Sigmoid colon (tissue), 7 donors: ENCODE results near the gene PRKAA2. TPM values are rescaled to one million over a fixed set of nuclear protein-coding genes. Genes with fewer than 3 reads are reported as not detected.

ENCODE experiments used
- DNase-seq: peaks from one replicate; pipeline ENCODE4 v3.0.0-alpha.2; 2019
- H3K27ac ChIP-seq, 4 donors: fragments of 200-600 bp; sonication (generic); one replicate each; pipeline ENCODE4 v1.5.1; 2016 to 2019; ENCODE audit warnings: mild to moderate bottlenecking in 1 of 4
- H3K27me3 ChIP-seq, 3 donors: fragments of 200-600 bp; sonication (generic); one replicate each; pipeline ENCODE4 v1.5.1; 2019; ENCODE audit warnings: mild to moderate bottlenecking in 1 of 3
- H3K36me3 ChIP-seq, 4 donors: fragments of 200-600 bp; sonication (generic); one replicate each; pipeline ENCODE4 v1.5.1; 2016 to 2019
- H3K4me1 ChIP-seq, 4 donors: fragments of 200-600 bp; sonication (generic); one replicate each; pipeline ENCODE4 v1.5.1; 2017 to 2019
- H3K4me3 ChIP-seq, 4 donors: fragments of 200-600 bp; sonication (generic); one replicate each; pipeline ENCODE4 v1.5.1; 2017 to 2019; ENCODE audit warnings: mild to moderate bottlenecking in 2 of 4, moderate library complexity in 1 of 4
- H3K9me3 ChIP-seq, 4 donors: fragments of 200-600 bp in 3 of 4; sonication (generic) in 3 of 4; one replicate each; pipeline versions ENCODE4 v1.5.1 to v1.6.1; 2013 to 2019
- EP300 ChIP-seq, 4 donors: sonication (generic); formaldehyde crosslinking; IDR thresholded peaks; one replicate each; pipeline ENCODE4 v1.6.1; 2017; ENCODE audit warnings: antibody characterized with exemption in 4 of 4
- POLR2A ChIP-seq, 2 donors: fragments of 450-650 bp; IDR thresholded peaks; one replicate each; pipeline ENCODE4 v1.6.1; 2016; ENCODE audit warnings: antibody characterized with exemption in 2 of 2, mild to moderate bottlenecking in 2 of 2, moderate library complexity in 2 of 2
- POLR2AphosphoS5 ChIP-seq, 4 donors: sonication (generic); formaldehyde crosslinking; IDR thresholded peaks; one replicate each; pipeline ENCODE4 v1.6.1; 2017; ENCODE audit warnings: antibody characterized with exemption in 4 of 4
- WGBS, 2 donors: extraction: QIAGEN DNeasy Blood & Tissue Kit; methylation state at CpG; one replicate each; pipeline ENCODE4 v1.1.7; 2013; 5-methylcytosine and 5-hydroxymethylcytosine counted together
- intact Hi-C: fragments of 100-400 bp; cut with DNase I; formaldehyde crosslinking; loops from one replicate; pipeline ENCODE4 v1.15.1; 2023
- polyA plus RNA-seq, 3 donors: library from polyadenylated mRNA; stranded (reverse); fragments of 200-250 nt; gene quantifications; one replicate each; pipeline ENCODE4 v1.2.3, GENCODE V29; 2013
- total RNA-seq, 4 donors: library from RNA; depleted of rRNA; stranded (reverse); fragments of >200 nt; gene quantifications; one replicate each; pipeline ENCODE4 v1.1.0, GENCODE V29; 2016
- TF ChIP-seq, protein P1 (sequence below), 4 experiments: fragments of 450-650 bp in 3 of 4; fragments of 200-600 bp in 1 of 4; IDR thresholded peaks; one replicate each; pipeline ENCODE4 v1.5.1; 2016 to 2019; ENCODE audit warnings: antibody characterized with exemption in 4 of 4, mild to moderate bottlenecking in 3 of 4, moderate library complexity in 2 of 4
- donor health status: healthy with polysubstance abuse.
- donor health status: Bipolar disorder and iron deficiency.
- donor health status: healthy.

PRKAA2 gene
- total and polyA plus RNA-seq, 7 donors, result 0.23 to 30.8 (median 25.3) TPM

DNA sequence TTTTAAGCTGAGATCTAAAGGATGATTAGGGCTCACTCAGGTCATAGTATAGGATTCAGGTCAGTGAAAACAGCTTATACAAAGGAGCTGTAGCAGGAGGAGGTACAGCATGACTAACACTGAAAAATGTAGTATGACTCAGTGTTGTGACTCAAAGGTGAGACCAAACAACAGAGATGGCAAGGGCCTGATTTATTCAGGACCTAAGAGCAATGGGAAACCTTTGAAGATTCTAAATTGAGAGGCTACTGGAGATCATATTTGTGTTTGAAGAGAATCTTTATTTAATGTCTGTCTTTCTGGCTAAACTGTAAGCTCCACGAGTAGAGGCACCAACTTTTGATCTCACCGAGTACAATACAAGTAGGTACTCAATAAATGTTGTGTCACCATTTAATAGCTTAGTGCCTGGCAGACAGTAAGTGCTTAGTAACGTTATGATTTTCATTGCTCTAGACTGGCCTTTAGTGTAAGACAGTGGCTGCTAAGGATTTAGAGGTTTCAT is 43.5 kb downstream of the PRKAA2 start:
- Histone ChIP-seq H3K4me1 (peaks cover 0 to 6% (median 2%) of the 10 kb centered on the region in 4 donors), H3K27ac (peak overlapping the region in 2 of 4 donors; percentile 0 to 20), H3K27me3 (no peaks in the 10 kb centered on the region), H3K9me3 (no peaks in the 10 kb centered on the region), H3K36me3 (no peaks in the 10 kb centered on the region), H3K4me3 (no peak overlapping the region)
- intact Hi-C loops, result no loop called here
- TF ChIP-seq, protein P1, sequence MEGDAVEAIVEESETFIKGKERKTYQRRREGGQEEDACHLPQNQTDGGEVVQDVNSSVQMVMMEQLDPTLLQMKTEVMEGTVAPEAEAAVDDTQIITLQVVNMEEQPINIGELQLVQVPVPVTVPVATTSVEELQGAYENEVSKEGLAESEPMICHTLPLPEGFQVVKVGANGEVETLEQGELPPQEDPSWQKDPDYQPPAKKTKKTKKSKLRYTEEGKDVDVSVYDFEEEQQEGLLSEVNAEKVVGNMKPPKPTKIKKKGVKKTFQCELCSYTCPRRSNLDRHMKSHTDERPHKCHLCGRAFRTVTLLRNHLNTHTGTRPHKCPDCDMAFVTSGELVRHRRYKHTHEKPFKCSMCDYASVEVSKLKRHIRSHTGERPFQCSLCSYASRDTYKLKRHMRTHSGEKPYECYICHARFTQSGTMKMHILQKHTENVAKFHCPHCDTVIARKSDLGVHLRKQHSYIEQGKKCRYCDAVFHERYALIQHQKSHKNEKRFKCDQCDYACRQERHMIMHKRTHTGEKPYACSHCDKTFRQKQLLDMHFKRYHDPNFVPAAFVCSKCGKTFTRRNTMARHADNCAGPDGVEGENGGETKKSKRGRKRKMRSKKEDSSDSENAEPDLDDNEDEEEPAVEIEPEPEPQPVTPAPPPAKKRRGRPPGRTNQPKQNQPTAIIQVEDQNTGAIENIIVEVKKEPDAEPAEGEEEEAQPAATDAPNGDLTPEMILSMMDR (IDR thresholded peaks at IDR 0.05), result no peak
- no peak for DNase-seq
- WGBS, 2 donors, result 62 to 68% methylated on average over 3 of the region's 3 CpGs

DNA sequence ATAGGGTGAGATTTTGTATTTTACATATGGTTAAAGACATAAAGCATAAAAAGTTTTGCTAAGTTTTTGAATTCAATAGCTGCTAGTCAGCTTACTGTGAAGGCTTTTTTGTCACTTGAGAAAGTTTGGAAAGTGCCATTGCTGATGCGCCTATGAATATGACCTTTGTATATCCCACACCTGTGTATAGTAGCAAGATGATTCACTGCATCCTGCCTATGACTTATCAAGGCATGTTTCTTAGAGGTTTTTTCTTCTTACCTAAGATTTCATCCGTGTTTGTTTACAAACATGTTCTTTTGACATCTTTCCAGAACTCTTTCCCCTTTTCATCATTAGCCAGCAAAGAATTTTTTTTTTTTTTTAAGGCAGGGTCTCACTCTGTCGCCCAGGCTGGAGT is 51.5 kb downstream of the PRKAA2 start:
- WGBS, 2 donors, result 80 to 86% methylated on average over 3 of the region's 3 CpGs
- no peak for TF ChIP-seq POLR2A (IDR thresholded peaks at IDR 0.05)
- no peak for TF ChIP-seq EP300 (IDR thresholded peaks at IDR 0.05)
- TF ChIP-seq, protein P1 (IDR thresholded peaks at IDR 0.05), result no peak
- no peak for TF ChIP-seq POLR2AphosphoS5 (IDR thresholded peaks at IDR 0.05)

DNA sequence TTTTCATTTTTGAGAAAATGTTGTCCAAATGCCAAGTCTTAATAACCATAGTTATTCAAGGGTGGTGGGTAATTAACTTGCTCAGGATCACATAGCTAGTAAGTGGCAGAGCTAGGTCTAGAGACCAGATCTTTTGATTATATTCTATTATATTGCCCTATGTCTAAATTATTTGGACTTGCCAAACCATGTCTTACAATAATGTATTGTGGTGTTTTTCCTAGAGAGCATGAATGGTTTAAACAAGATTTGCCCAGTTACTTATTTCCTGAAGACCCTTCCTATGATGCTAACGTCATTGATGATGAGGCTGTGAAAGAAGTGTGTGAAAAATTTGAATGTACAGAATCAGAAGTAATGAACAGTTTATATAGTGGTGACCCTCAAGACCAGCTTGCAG is 58.6 kb downstream of the PRKAA2 start:
- intact Hi-C loops, result no loop called here
- no peaks in the 10 kb centered on the region for H3K4me1 ChIP-seq

More for the DNA sequence above, 51.5 kb downstream of the PRKAA2 start:
- no peak overlapping the region for H3K4me3 ChIP-seq
- no peak overlapping the region for H3K27ac ChIP-seq
- no peaks in the 10 kb centered on the region for H3K4me1 ChIP-seq
- no peaks in the 10 kb centered on the region for H3K27me3 ChIP-seq
- H3K9me3 ChIP-seq, result peaks cover 0 to 5% (median 0%) of the 10 kb centered on the region in 4 donors
- intact Hi-C loops, result no loop called here
- no peak for DNase-seq
- peaks cover 0 to 16% (median 0%) of the 10 kb centered on the region in 4 donors for H3K36me3 ChIP-seq

DNA sequence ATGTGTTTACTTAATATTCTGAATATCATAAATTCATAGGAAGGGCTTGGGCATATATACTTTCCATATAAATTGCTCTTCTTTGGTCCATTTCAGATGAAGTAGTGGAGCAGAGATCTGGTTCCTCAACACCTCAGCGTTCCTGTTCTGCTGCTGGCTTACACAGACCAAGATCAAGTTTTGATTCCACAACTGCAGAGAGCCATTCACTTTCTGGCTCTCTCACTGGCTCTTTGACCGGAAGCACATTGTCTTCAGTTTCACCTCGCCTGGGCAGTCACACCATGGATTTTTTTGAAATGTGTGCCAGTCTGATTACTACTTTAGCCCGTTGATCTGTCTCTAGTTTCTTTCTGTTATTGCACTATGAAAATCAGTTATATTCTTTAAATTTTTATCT is 62.3 kb downstream of the PRKAA2 start:
- DNase-seq, result no peak
- peaks cover 4 to 50% (median 7%) of the 10 kb centered on the region in 4 donors for H3K36me3 ChIP-seq
- WGBS, 2 donors, result 84 to 90% methylated on average over 4 of the region's 4 CpGs

More for the DNA sequence above, 58.6 kb downstream of the PRKAA2 start:
- TF ChIP-seq EP300 (IDR thresholded peaks at IDR 0.05), result no peak
- TF ChIP-seq, protein P1 (IDR thresholded peaks at IDR 0.05), result no peak
- TF ChIP-seq POLR2A (IDR thresholded peaks at IDR 0.05), result no peak
- TF ChIP-seq POLR2AphosphoS5 (IDR thresholded peaks at IDR 0.05), result no peak
- H3K4me3 ChIP-seq, result no peak overlapping the region
- H3K9me3 ChIP-seq, result peaks cover 0 to 5% (median 0%) of the 10 kb centered on the region in 4 donors
- peaks cover 4 to 51% (median 7%) of the 10 kb centered on the region in 4 donors for H3K36me3 ChIP-seq
- H3K27me3 ChIP-seq, result no peaks in the 10 kb centered on the region
- 87 to 88% methylated on average over 1 of the region's 1 CpG for WGBS, 2 donors
- no peak overlapping the region for H3K27ac ChIP-seq
- DNase-seq, result no peak

More for the DNA sequence above, 62.3 kb downstream of the PRKAA2 start:
- intact Hi-C loops, result loop anchor here (5.0 kb wide), 1 partner anchor 1330 kb away; no protein-coding TSS in a partner anchor
- TF ChIP-seq POLR2AphosphoS5 (IDR thresholded peaks at IDR 0.05), result no peak
- no peak for TF ChIP-seq EP300 (IDR thresholded peaks at IDR 0.05)
- TF ChIP-seq, protein P1 (IDR thresholded peaks at IDR 0.05), result no peak
- TF ChIP-seq POLR2A (IDR thresholded peaks at IDR 0.05), result no peak
- Histone ChIP-seq H3K27me3 (no peaks in the 10 kb centered on the region), H3K4me1 (peaks cover 0 to 8% (median 0%) of the 10 kb centered on the region in 4 donors), H3K27ac (no peak overlapping the region), H3K4me3 (no peak overlapping the region), H3K9me3 (no peaks in the 10 kb centered on the region)
